HepG2 (cell line): ENCODE results near the gene CTNND2. TPM values are rescaled to one million over a fixed set of nuclear protein-coding genes. Genes with fewer than 3 reads are reported as not detected.

Experiments
- ATAC-seq: fragments of 200-7000 bp; cut with Tn5 transposase; 3 replicates; pipeline ENCODE4 v1.9.1; 2020; ENCODE audit warnings: mild to moderate bottlenecking, moderate library complexity
- BruUV-seq: library from RNA; stranded (reverse); fragments of 400-500 nt; replicated peaks from 2 replicates; lab custom pipeline; 2021; lab: Mats Ljungman, UMichigan
- CTCF ChIA-PET: fragments of 300-600 bp; formaldehyde crosslinking; extraction: SDS; loops from one replicate; lab custom pipeline; 2021; ENCODE audit warnings: low total read pairs, inconsistent platforms, low intra/inter-chr PET ratio; lab: Yijun Ruan, JAX
- POLR2A ChIA-PET: fragments of 350-600 bp; sonication (Branson Sonifier 250); formaldehyde crosslinking; loops from one replicate; lab custom pipeline; 2020; ENCODE audit warnings: antibody characterized with exemption, inconsistent platforms; lab: Yijun Ruan, JAX
- DNase-seq: peaks from one replicate; pipeline ENCODE4 v3.0.0-alpha.2; 2015; ENCODE audit warnings: low spot score
- FAIRE-seq: peaks from 3 replicates; lab custom pipeline; 2011; peaks lifted over from hg19 to GRCh38; lab: Jason Lieb, UNC
- H2AFZ ChIP-seq: one replicate; pipeline ENCODE4 v1.6.1; 2011; ENCODE audit warnings: low read length, inconsistent platforms
- H3K27ac ChIP-seq: fragments of 300-600 bp; 3 replicates; pipeline ENCODE4 v1.8.0; 2011; ENCODE audit warnings: mixed run types, mild to moderate bottlenecking, mixed read lengths, low read length, inconsistent platforms; ENCODE audit not compliant: insufficient read depth; ENCODE audit errors: extremely low read length
- H3K27me3 ChIP-seq, 2 experiments: fragments of 200-600 bp in 1 of 2; 2 replicates in 1 of 2; 3 replicates in 1 of 2; pipeline versions ENCODE4 v1.6.0 to v1.8.0; 2011; ENCODE audit warnings: low read length in 2 of 2, mild to moderate bottlenecking in 2 of 2, moderate library complexity in 2 of 2, inconsistent platforms in 1 of 2; ENCODE audit not compliant: insufficient read depth in 2 of 2, control insufficient read depth in 1 of 2
- H3K36me3 ChIP-seq, 2 experiments: fragments of 200-600 bp in 1 of 2; replicated peaks in 1 of 2; 2 replicates in 1 of 2; 3 replicates in 1 of 2; pipeline versions ENCODE4 v1.5.1 to v1.8.0; 2011; ENCODE audit warnings: low read length in 2 of 2, inconsistent platforms in 1 of 2; ENCODE audit not compliant: insufficient read depth in 2 of 2, control insufficient read depth in 1 of 2
- H3K4me1 ChIP-seq: 2 replicates; pipeline ENCODE4 v1.5.1; 2012; ENCODE audit warnings: low read length, inconsistent platforms; ENCODE audit not compliant: insufficient read depth
- H3K4me2 ChIP-seq: 2 replicates; pipeline ENCODE4 v1.6.0; 2011; ENCODE audit warnings: low read depth, low read length, inconsistent platforms
- H3K4me3 ChIP-seq, 3 experiments: fragments of 200-600 bp in 1 of 3; sonication (generic), shearing (Covaris generic) in 1 of 3; replicated peaks in 1 of 3; 2 replicates each; pipeline ENCODE4 v1.5.1; 2011 to 2016; ENCODE audit warnings: low read length in 3 of 3, inconsistent platforms in 2 of 3, low read depth in 2 of 3, mild to moderate bottlenecking in 2 of 3, control low read depth in 1 of 3, mixed read lengths in 1 of 3; ENCODE audit not compliant: insufficient read depth in 1 of 3
- H3K79me2 ChIP-seq: one replicate; pipeline ENCODE4 v1.6.1; 2011; ENCODE audit warnings: low read length, inconsistent platforms; ENCODE audit not compliant: insufficient read depth
- H3K9ac ChIP-seq: 2 replicates; pipeline ENCODE4 v1.6.0; 2011; ENCODE audit warnings: mild to moderate bottlenecking, low read depth, low read length, inconsistent platforms; ENCODE audit not compliant: insufficient read depth
- H3K9me3 ChIP-seq: 2 replicates; pipeline ENCODE4 v1.5.1; 2012; ENCODE audit warnings: mild to moderate bottlenecking, low read length
- H4K20me1 ChIP-seq: 2 replicates; pipeline ENCODE4 v1.6.0; 2011; ENCODE audit warnings: inconsistent platforms, mild to moderate bottlenecking, low read length, moderate library complexity; ENCODE audit not compliant: insufficient read depth
- DR1 ChIP-seq: sonication (generic); formaldehyde crosslinking; IDR thresholded peaks from 2 replicates; pipeline ENCODE4 v1.8.0; 2021; ENCODE audit warnings: mild to moderate bottlenecking, missing genetic modification reagents, inconsistent platforms
- ZC3H13 ChIP-seq: sonication (generic); formaldehyde crosslinking; IDR thresholded peaks from 2 replicates; pipeline ENCODE4 v1.8.1; 2023; ENCODE audit warnings: mild to moderate bottlenecking, missing genetic modification reagents, moderate library complexity
- ZMAT3 ChIP-seq: sonication (generic); formaldehyde crosslinking; conservative IDR thresholded peaks from 2 replicates; pipeline ENCODE4 v1.7.0; 2021; ENCODE audit warnings: missing genetic modification reagents
- WGBS: methylation state at CpG from one replicate; pipeline ENCODE4 v1.1.6; 2017; ENCODE audit warnings: low lambda C conversion rate; 5-methylcytosine and 5-hydroxymethylcytosine counted together
- in situ Hi-C: cut with HindIII; loops from 2 replicates; pipeline ENCODE4 v1.10.0; 2017; ENCODE audit warnings: low pct_unique_long_range_greater_than_20kb; ENCODE audit not compliant: extremely low pct_ligation_motif_present
- intact Hi-C: fragments of 100-400 bp; cut with micrococcal nuclease; formaldehyde crosslinking; loops from one replicate; pipeline ENCODE4 v1.10.0; 2022; ENCODE audit not compliant: unreplicated experiment
- polyA plus RNA-seq, 8 experiments: library from polyadenylated mRNA; depleted of rRNA in 3 of 8; stranded (reverse) in 7 of 8; unstranded in 1 of 8; fragments of >200 nt; fragmentation: Illumina TruSeq in 4 of 8; extraction: Trizol in 4 of 8; gene quantifications; 2 replicates each; pipeline versions ENCODE4 v1.2.1 to v1.2.3, GENCODE V29; 2011 to 2016; ENCODE audit warnings: low read depth in 4 of 8, missing spikeins in 1 of 8, mixed read lengths in 1 of 8; ENCODE audit not compliant: insufficient read depth in 1 of 8
- total RNA-seq, 5 experiments: library from RNA; depleted of rRNA; stranded (reverse); fragments of >200 nt; fragmentation: Illumina TruSeq; extraction: Trizol; gene quantifications; 2 replicates each; pipeline ENCODE4 v1.2.3, GENCODE V29; 2016; ENCODE audit warnings: low read depth in 1 of 5
- TF ChIP-seq, protein P1 (sequence below): sonication (generic); formaldehyde crosslinking; IDR thresholded peaks from 2 replicates; pipeline ENCODE4 v1.4.0; 2020; ENCODE audit warnings: missing genetic modification reagents
- TF ChIP-seq, protein P2 (sequence below): sonication (generic); formaldehyde crosslinking; IDR thresholded peaks from 2 replicates; pipeline ENCODE4 v1.5.1; 2020; ENCODE audit warnings: mild to moderate bottlenecking, missing genetic modification reagents, borderline replicate concordance
- TF ChIP-seq, protein P3 (sequence below): fragments of 450-650 bp; IDR thresholded peaks from 2 replicates; pipeline ENCODE4 v1.6.1; 2016
- TF ChIP-seq, protein P4 (sequence below): sonication (generic); formaldehyde crosslinking; IDR thresholded peaks from 2 replicates; pipeline ENCODE4 v1.8.1; 2022; ENCODE audit warnings: mild to moderate bottlenecking, missing genetic modification reagents

CTNND2 gene
- total and polyA plus RNA-seq, 2 of the 13 experiments (the other 11 are each of a cell fraction or from before 2014, with no cell fraction given) = not detected

DNA sequence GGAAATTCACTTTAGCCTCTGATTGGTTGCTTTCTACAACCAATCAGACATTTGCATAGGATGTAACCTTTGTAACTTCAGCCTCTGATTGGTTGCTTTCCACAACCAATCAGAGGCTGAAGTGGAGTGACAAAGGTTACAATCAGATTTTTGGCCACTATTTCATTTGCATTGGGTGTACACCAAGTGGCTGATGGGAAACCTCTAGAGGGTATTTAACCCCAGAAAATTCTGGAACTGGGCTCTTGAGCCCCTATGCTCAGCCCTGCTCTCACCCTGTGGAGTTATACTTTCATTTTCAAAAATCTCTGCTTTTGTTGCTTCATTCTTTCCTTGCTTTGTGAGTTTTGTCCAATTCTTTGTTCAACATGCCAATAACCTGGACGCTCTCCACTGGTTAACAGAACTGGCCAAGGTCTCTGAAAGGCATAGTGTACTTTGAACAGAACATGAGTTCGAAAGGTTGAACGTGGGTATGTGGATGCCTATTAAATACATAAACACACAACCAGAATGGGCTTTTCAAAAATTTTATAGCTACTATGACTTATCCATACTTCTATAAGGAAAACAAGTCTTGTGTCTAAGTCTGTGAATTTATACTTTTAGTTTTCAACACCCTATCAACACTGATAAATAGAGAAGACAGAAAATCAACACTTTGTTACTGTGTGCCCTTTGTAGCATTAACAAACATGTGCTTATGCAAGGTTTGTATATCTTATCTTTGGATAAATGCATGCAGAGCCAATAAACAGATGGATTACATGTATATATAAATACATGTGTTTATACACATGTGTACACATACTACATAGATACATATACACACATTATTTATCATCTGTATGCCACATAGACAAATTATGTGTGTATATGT is 568.1 kb downstream of the CTNND2 start:
- Histone ChIP-seq H2AFZ (no peak overlapping the region), H3K4me2 (no peak overlapping the region), H4K20me1 (no peaks in the 10 kb centered on the region), H3K4me1 (no peaks in the 10 kb centered on the region), H3K9ac (no peak overlapping the region), H3K79me2 (no peaks in the 10 kb centered on the region), H3K9me3 (no peaks in the 10 kb centered on the region), H3K27ac (no peak overlapping the region), H3K36me3 (no peaks in the 10 kb centered on the region), H3K27me3 (no peaks in the 10 kb centered on the region), H3K4me3 (no peak overlapping the region)
- TF ChIP-seq ZC3H13 (no peak), DR1 (no peak), ZMAT3 (no peak)
- TF ChIP-seq, protein P1, sequence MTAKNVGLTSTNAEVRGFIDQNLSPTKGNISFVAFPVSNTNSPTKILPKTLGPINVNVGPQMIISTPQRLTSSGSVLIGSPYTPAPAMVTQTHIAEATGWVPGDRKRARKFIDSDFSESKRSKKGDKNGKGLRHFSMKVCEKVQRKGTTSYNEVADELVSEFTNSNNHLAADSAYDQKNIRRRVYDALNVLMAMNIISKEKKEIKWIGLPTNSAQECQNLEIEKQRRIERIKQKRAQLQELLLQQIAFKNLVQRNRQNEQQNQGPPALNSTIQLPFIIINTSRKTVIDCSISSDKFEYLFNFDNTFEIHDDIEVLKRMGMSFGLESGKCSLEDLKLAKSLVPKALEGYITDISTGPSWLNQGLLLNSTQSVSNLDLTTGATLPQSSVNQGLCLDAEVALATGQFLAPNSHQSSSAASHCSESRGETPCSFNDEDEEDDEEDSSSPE (CRISPR knock-in tag) = no peak
- TF ChIP-seq, protein P2, sequence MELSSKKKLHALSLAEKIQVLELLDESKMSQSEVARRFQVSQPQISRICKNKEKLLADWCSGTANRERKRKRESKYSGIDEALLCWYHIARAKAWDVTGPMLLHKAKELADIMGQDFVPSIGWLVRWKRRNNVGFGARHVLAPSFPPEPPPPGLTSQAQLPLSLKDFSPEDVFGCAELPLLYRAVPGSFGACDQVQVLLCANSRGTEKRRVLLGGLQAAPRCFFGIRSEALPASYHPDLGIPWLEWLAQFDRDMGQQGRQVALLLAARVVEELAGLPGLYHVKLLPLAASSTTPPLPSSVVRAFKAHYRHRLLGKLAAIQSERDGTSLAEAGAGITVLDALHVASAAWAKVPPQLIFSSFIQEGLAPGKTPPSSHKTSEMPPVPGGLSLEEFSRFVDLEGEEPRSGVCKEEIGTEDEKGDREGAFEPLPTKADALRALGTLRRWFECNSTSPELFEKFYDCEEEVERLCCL (CRISPR knock-in tag) = no peak
- TF ChIP-seq, protein P3, sequence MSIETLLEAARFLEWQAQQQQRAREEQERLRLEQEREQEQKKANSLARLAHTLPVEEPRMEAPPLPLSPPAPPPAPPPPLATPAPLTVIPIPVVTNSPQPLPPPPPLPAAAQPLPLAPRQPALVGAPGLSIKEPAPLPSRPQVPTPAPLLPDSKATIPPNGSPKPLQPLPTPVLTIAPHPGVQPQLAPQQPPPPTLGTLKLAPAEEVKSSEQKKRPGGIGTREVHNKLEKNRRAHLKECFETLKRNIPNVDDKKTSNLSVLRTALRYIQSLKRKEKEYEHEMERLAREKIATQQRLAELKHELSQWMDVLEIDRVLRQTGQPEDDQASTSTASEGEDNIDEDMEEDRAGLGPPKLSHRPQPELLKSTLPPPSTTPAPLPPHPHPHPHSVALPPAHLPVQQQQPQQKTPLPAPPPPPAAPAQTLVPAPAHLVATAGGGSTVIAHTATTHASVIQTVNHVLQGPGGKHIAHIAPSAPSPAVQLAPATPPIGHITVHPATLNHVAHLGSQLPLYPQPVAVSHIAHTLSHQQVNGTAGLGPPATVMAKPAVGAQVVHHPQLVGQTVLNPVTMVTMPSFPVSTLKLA = 0 out of 2 replicates have a peak, but pooled peaks have one; percentile 4
- TF ChIP-seq, protein P4, sequence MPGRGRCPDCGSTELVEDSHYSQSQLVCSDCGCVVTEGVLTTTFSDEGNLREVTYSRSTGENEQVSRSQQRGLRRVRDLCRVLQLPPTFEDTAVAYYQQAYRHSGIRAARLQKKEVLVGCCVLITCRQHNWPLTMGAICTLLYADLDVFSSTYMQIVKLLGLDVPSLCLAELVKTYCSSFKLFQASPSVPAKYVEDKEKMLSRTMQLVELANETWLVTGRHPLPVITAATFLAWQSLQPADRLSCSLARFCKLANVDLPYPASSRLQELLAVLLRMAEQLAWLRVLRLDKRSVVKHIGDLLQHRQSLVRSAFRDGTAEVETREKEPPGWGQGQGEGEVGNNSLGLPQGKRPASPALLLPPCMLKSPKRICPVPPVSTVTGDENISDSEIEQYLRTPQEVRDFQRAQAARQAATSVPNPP (CRISPR knock-in tag) = no peak
- FAIRE-seq = no peak
- CTCF ChIA-PET = no interaction called here
- WGBS = 3% methylated on average over 3 of the region's 3 CpGs
- no TSS peak for BruUV-seq
- POLR2A ChIA-PET = no interaction called here
- intact Hi-C loops = no loop called here
- in situ Hi-C loops = no loop called here
- DNase-seq = peak; percentile 3
- no peak for ATAC-seq
